GM13976 (cell line): Measurements from ENCODE around the gene DSCAML1.

Experiments
- DNase-seq: peaks from one replicate; pipeline ENCODE4 v3.0.0; 2012; ENCODE audit warnings: low spot score
- CTCF ChIP-seq: IDR thresholded peaks from 2 replicates; pipeline ENCODE4 v1.5.1; 2012; ENCODE audit warnings: borderline replicate concordance, mild to moderate bottlenecking; ENCODE audit not compliant: insufficient read depth; ENCODE audit errors: extremely low read depth, missing control alignments, control extremely low read depth
- in situ Hi-C: fragments of 300-500 bp; cut with MboI; formaldehyde crosslinking; loops from one replicate; pipeline ENCODE4 v1.12.0; 2022; ENCODE audit warnings: low sequenced_read_pairs, mixed read lengths, inconsistent platforms; ENCODE audit not compliant: unreplicated experiment

Gene DSCAML1

GRCh38 chr11:117823946-117824420 lies 27.0 kb upstream of the DSCAML1 start:
- in situ Hi-C loops: no loop called here
- TF ChIP-seq CTCF: no peak
- no peak for DNase-seq

GRCh38 chr11:117823294-117823945 lies 26.4 kb upstream of the DSCAML1 start:
- in situ Hi-C loops: no loop called here
- TF ChIP-seq CTCF: no peak
- peak; percentile 52 for DNase-seq

- in situ Hi-C loops: no loop called here
- peak; percentile 59 for TF ChIP-seq CTCF
- peak; percentile 71 for DNase-seq
Measured at GRCh38 chr11:117822074-117823033, 25.3 kb upstream of the DSCAML1 start.

- TF ChIP-seq CTCF: no peak
- in situ Hi-C loops: no loop called here
- DNase-seq: no peak
Measured at GRCh38 chr11:117821431-117821830, 24.4 kb upstream of the DSCAML1 start.

GRCh38 chr11:117820516-117820915 lies 23.5 kb upstream of the DSCAML1 start:
- in situ Hi-C loops: no loop called here
- no peak for DNase-seq
- TF ChIP-seq CTCF: no peak

GRCh38 chr11:117820071-117820470 lies 23.1 kb upstream of the DSCAML1 start:
- TF ChIP-seq CTCF: no peak
- in situ Hi-C loops: no loop called here

More at GRCh38 chr11:117820071-117820470, 23.1 kb upstream of the DSCAML1 start:
- DNase-seq: no peak
